HCT116 (cell line): ENCODE measurements around the gene BMP4. TPM values are rescaled to one million over a fixed set of nuclear protein-coding genes. Genes with fewer than 3 reads are reported as not detected.

Experiments
- ATAC-seq: fragments of 200-7000 bp; cut with Tn5 transposase; 2 replicates; pipeline ENCODE4 v1.9.1; 2020; ENCODE audit warnings: mild to moderate bottlenecking, moderate library complexity
- BruUV-seq: library from RNA; stranded (reverse); fragments of 400-500 nt; replicated peaks from 2 replicates; lab custom pipeline; 2021; lab: Mats Ljungman, UMichigan
- CTCF ChIA-PET: fragments of 300-600 bp; sonication (Branson Sonifier 250); formaldehyde crosslinking; loops from one replicate; lab custom pipeline; 2021; ENCODE audit warnings: antibody characterized with exemption; lab: Charles Lee
- POLR2A ChIA-PET: fragments of 300-600, 350-600 bp; sonication (Branson Sonifier 250); formaldehyde crosslinking; loops from one replicate; lab custom pipeline; 2021; ENCODE audit warnings: antibody characterized with exemption; lab: Charles Lee
- RAD21 ChIA-PET, 2 experiments: fragments of 300-600 bp; sonication (Branson Sonifier 250); formaldehyde crosslinking; loops; one replicate each; lab custom pipeline; 2023; ENCODE audit warnings: low total read pairs in 2 of 2; ENCODE audit not compliant: uncharacterized antibody in 2 of 2, unreplicated experiment in 2 of 2, low non-redundant PET in 1 of 2; lab: Charles Lee
- DNase-seq: peaks from one replicate; pipeline ENCODE4 v3.0.0-alpha.2; 2010; ENCODE audit warnings: low read depth, low spot score
- H2AFZ ChIP-seq: fragments of 200-600 bp; shearing (Covaris generic), sonication (generic); 2 replicates; pipeline ENCODE4 v1.6.1; 2017; ENCODE audit warnings: low read depth, mixed run types, mixed read lengths, antibody characterized with exemption, low read length; ENCODE audit not compliant: poor library complexity, severe bottlenecking
- H3K27ac ChIP-seq: 2 replicates; pipeline ENCODE4 v1.5.1; 2012; ENCODE audit warnings: low read depth, low read length
- H3K27me3 ChIP-seq: fragments of 200-600 bp; sonication (generic); 2 replicates; pipeline ENCODE4 v1.6.1; 2016; ENCODE audit warnings: mixed run types, low read length, mixed read lengths; ENCODE audit not compliant: insufficient read depth
- H3K36me3 ChIP-seq, 2 experiments: fragments of 200-500 bp in 1 of 2; fragments of 200-600 bp in 1 of 2; sonication (Bioruptor generic) in 1 of 2; sonication (generic) in 1 of 2; 2 replicates each; pipeline versions ENCODE4 v1.5.1 to v1.6.1; 2014 to 2016; ENCODE audit warnings: low read length in 2 of 2, inconsistent platforms in 1 of 2, mixed read lengths in 1 of 2, mixed run types in 1 of 2; ENCODE audit not compliant: insufficient read depth in 2 of 2, control insufficient read depth in 1 of 2
- H3K4me1 ChIP-seq, 2 experiments: fragments of 200-600 bp in 1 of 2; sonication (generic) in 1 of 2; 2 replicates each; pipeline versions ENCODE4 v1.5.1 to v1.6.1; 2012 to 2017; ENCODE audit warnings: low read length in 2 of 2, inconsistent platforms in 1 of 2, mild to moderate bottlenecking in 1 of 2, mixed read lengths in 1 of 2, mixed run types in 1 of 2, moderate library complexity in 1 of 2; ENCODE audit not compliant: insufficient read depth in 2 of 2, control insufficient read depth in 1 of 2
- H3K4me2 ChIP-seq: fragments of 200-600 bp; sonication (generic); 2 replicates; pipeline ENCODE4 v1.6.1; 2017; ENCODE audit warnings: mixed run types, low read length, mixed read lengths
- H3K4me3 ChIP-seq, 2 experiments: fragments of 200-600 bp in 1 of 2; sonication (generic) in 1 of 2; replicated peaks in 1 of 2; 2 replicates each; pipeline ENCODE4 v1.5.1; 2011 to 2016; ENCODE audit warnings: low read length in 2 of 2, control low read depth in 1 of 2, low read depth in 1 of 2, mild to moderate bottlenecking in 1 of 2, mixed read lengths in 1 of 2, mixed run types in 1 of 2
- H3K79me2 ChIP-seq: fragments of 200-600 bp; sonication (generic); 2 replicates; pipeline ENCODE4 v1.6.1; 2017; ENCODE audit warnings: mild to moderate bottlenecking, mixed run types, low read length, moderate library complexity, mixed read lengths; ENCODE audit not compliant: insufficient read depth
- H3K9ac ChIP-seq: fragments of 200-600 bp; sonication (generic); 2 replicates; pipeline ENCODE4 v1.6.1; 2016; ENCODE audit warnings: low read length, mixed read lengths
- H3K9me2 ChIP-seq: fragments of 200-600 bp; sonication (generic), shearing (Covaris generic); 2 replicates; pipeline ENCODE4 v1.6.1; 2017; ENCODE audit warnings: mixed run types, mild to moderate bottlenecking, moderate library complexity; ENCODE audit not compliant: insufficient read depth
- H3K9me3 ChIP-seq, 2 experiments: fragments of 200-500 bp in 1 of 2; fragments of 200-600 bp in 1 of 2; sonication (Bioruptor generic) in 1 of 2; sonication (generic) in 1 of 2; 2 replicates each; pipeline ENCODE4 v1.6.1; 2014 to 2017; ENCODE audit warnings: low read length in 2 of 2, mixed read lengths in 2 of 2, inconsistent platforms in 1 of 2, low read depth in 1 of 2, mild to moderate bottlenecking in 1 of 2, mixed run types in 1 of 2, moderate library complexity in 1 of 2; ENCODE audit not compliant: control insufficient read depth in 1 of 2, insufficient read depth in 1 of 2
- H4K20me1 ChIP-seq: fragments of 200-600 bp; sonication (generic), shearing (Covaris generic); 2 replicates; pipeline ENCODE4 v1.6.1; 2017; ENCODE audit warnings: mixed run types, mild to moderate bottlenecking, moderate library complexity; ENCODE audit not compliant: insufficient read depth
- EGR1 ChIP-seq: IDR thresholded peaks from 2 replicates; pipeline ENCODE4 v1.6.1; 2012; ENCODE audit warnings: low read depth
- ELF1 ChIP-seq: IDR thresholded peaks from 2 replicates; pipeline ENCODE4 v1.6.1; 2012; ENCODE audit warnings: low read depth, borderline replicate concordance
- EZH2 ChIP-seq: fragments of 200-600 bp; sonication (generic); IDR thresholded peaks from 2 replicates; pipeline ENCODE4 v1.6.1; 2017; ENCODE audit warnings: antibody characterized with exemption, mixed run types
- EZH2phosphoT487 ChIP-seq: fragments of 200-600 bp; IDR thresholded peaks from 2 replicates; pipeline ENCODE4 v1.6.1; 2018; ENCODE audit warnings: antibody characterized with exemption, borderline replicate concordance
- JUND ChIP-seq: IDR thresholded peaks from 2 replicates; pipeline ENCODE4 v1.6.1; 2012
- MAX ChIP-seq: IDR thresholded peaks from 2 replicates; pipeline ENCODE4 v1.6.1; 2012
- RAD21 ChIP-seq: IDR thresholded peaks from 2 replicates; pipeline ENCODE4 v1.6.1; 2012; ENCODE audit warnings: low read depth, mild to moderate bottlenecking
- SIN3A ChIP-seq: IDR thresholded peaks from 2 replicates; pipeline ENCODE4 v1.6.1; 2012; ENCODE audit warnings: low read depth
- SRF ChIP-seq: IDR thresholded peaks from 2 replicates; pipeline ENCODE4 v1.6.1; 2012; ENCODE audit warnings: low read depth
- YY1 ChIP-seq: IDR thresholded peaks from 2 replicates; pipeline ENCODE4 v1.6.1; 2011; ENCODE audit warnings: low read length, low read depth, moderate library complexity, mild to moderate bottlenecking; ENCODE audit not compliant: insufficient replicate concordance; ENCODE audit errors: extremely low read depth
- intact Hi-C: fragments of 100-400 bp; cut with micrococcal nuclease; formaldehyde crosslinking; loops from 2 replicates; pipeline ENCODE4 v1.10.0; 2022
- total RNA-seq: library from RNA; stranded (reverse); gene quantifications from one replicate; pipeline ENCODE4 v1.2.1, GENCODE V29; 2021; ENCODE audit not compliant: unreplicated experiment
- TF ChIP-seq, protein P1 (sequence below), 3 experiments: fragments of 200-600 bp in 1 of 3; sonication (generic) in 1 of 3; IDR thresholded peaks in 2 of 3; conservative IDR thresholded peaks in 1 of 3; 2 replicates each; pipeline ENCODE4 v1.5.1; 2012 to 2017; ENCODE audit warnings: low read depth in 2 of 3, low read length in 2 of 3, antibody characterized with exemption in 1 of 3, borderline replicate concordance in 1 of 3, control low read depth in 1 of 3, mild to moderate bottlenecking in 1 of 3, mixed read lengths in 1 of 3, mixed run types in 1 of 3, moderate library complexity in 1 of 3; ENCODE audit not compliant: insufficient read depth in 1 of 3
- TF ChIP-seq, protein P2 (sequence below): IDR thresholded peaks from 2 replicates; pipeline ENCODE4 v1.6.1; 2011; ENCODE audit warnings: mild to moderate bottlenecking, low read length, moderate library complexity; ENCODE audit not compliant: insufficient replicate concordance; ENCODE audit errors: extremely low read depth

The BMP4 gene
- total RNA-seq, 1 experiment from 2014 or later: 145 TPM

DNA sequence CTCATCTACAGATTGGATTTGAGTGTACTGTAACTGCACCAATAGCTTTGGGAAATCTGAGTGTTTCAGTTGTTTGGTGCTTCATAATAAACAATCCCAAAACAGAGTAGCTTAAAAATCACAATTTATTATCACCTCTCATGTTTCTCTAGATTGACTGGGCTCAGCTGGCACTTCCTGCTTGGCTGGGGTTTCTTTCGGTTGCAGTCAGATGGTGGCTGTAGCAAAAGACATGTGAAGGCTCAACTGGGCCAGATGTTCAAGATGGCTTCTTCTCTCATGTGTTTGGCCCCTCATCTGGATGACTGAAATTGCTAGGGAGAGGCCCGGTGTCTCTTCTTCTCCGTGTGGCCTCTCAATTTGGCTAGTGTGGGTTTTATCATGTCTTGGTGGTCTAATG is 12.1 kb upstream of the BMP4 start (continued):
- TF ChIP-seq, protein P1, sequence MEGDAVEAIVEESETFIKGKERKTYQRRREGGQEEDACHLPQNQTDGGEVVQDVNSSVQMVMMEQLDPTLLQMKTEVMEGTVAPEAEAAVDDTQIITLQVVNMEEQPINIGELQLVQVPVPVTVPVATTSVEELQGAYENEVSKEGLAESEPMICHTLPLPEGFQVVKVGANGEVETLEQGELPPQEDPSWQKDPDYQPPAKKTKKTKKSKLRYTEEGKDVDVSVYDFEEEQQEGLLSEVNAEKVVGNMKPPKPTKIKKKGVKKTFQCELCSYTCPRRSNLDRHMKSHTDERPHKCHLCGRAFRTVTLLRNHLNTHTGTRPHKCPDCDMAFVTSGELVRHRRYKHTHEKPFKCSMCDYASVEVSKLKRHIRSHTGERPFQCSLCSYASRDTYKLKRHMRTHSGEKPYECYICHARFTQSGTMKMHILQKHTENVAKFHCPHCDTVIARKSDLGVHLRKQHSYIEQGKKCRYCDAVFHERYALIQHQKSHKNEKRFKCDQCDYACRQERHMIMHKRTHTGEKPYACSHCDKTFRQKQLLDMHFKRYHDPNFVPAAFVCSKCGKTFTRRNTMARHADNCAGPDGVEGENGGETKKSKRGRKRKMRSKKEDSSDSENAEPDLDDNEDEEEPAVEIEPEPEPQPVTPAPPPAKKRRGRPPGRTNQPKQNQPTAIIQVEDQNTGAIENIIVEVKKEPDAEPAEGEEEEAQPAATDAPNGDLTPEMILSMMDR (IDR thresholded peaks at IDR 0.05 in 2 of 3, conservative IDR thresholded peaks at IDR 0.05 in 1 of 3; ENCODE audit: borderline replicate concordance in 1 of 3, insufficient read depth in 1 of 3, low read depth in 2 of 3, low read length in 2 of 3): no peak

- RAD21 ChIA-PET: no interaction called here
- CTCF ChIA-PET: no interaction called here
- DNase-seq (no peak), ATAC-seq (no peak)
- Histone ChIP-seq H4K20me1 (no peaks in the 10 kb centered on the region), H3K9ac (no peak overlapping the region), H3K27ac (no peak overlapping the region), H3K4me1 (peaks cover 14 to 16% of the 10 kb centered on the region in 2 experiments; a peak in 3 of 4 replicates), H2AFZ (no peak overlapping the region), H3K36me3 (no peaks in the 10 kb centered on the region), H3K4me3 (no peak overlapping the region), H3K9me3 (no peaks in the 10 kb centered on the region), H3K9me2 (no peaks in the 10 kb centered on the region), H3K79me2 (no peaks in the 10 kb centered on the region), H3K4me2 (no peak overlapping the region), H3K27me3 (no peaks in the 10 kb centered on the region)
- intact Hi-C loops: no loop called here
- BruUV-seq: no TSS peak
- TF ChIP-seq MAX: no peak
- no peak for TF ChIP-seq EZH2phosphoT487
- no peak for TF ChIP-seq YY1
- POLR2A ChIA-PET: no interaction called here
Measured at GRCh38 chr14:53967606-53968005, 11.0 kb upstream of the BMP4 start.

DNA sequence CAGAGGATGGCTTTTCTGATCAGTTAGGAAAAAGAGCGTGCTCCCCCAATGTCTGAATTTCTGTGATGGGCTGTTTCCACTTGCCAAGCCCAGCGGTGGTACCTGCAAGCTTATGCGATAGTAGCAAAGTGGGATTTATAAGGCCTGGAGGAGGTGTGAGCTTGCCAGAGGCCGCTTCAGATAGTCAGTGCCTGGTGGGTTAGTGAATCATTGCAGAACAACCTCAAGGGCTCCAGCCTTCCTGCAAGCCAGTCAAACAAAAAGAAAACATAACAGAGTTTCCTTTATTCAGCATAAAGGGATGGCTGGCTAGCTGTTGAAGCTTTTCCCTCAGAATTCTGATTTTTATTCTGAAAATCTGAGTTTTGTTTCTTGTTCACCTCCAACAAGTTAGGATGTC is 7.6 kb upstream of the BMP4 start:
- no peaks in the 10 kb centered on the region for H3K36me3 ChIP-seq
- TF ChIP-seq RAD21 (no peak), SRF (no peak), SIN3A (no peak), JUND (no peak), YY1 (no peak), EGR1 (no peak), ELF1 (no peak), EZH2 (no peak)
- TF ChIP-seq, protein P2, sequence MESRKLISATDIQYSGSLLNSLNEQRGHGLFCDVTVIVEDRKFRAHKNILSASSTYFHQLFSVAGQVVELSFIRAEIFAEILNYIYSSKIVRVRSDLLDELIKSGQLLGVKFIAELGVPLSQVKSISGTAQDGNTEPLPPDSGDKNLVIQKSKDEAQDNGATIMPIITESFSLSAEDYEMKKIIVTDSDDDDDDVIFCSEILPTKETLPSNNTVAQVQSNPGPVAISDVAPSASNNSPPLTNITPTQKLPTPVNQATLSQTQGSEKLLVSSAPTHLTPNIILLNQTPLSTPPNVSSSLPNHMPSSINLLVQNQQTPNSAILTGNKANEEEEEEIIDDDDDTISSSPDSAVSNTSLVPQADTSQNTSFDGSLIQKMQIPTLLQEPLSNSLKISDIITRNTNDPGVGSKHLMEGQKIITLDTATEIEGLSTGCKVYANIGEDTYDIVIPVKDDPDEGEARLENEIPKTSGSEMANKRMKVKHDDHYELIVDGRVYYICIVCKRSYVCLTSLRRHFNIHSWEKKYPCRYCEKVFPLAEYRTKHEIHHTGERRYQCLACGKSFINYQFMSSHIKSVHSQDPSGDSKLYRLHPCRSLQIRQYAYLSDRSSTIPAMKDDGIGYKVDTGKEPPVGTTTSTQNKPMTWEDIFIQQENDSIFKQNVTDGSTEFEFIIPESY: no peak
- DNase-seq (no peak), ATAC-seq (no peak; the same call in 1 of the 2 replicates)
- POLR2A ChIA-PET: no interaction called here
- no TSS peak for BruUV-seq
- peak overlapping the region; percentile 69 for H2AFZ ChIP-seq
- no peaks in the 10 kb centered on the region for H4K20me1 ChIP-seq
- no peak overlapping the region for H3K9ac ChIP-seq
- H3K4me2 ChIP-seq: peak overlapping the region; percentile 65
- no peak overlapping the region for H3K27ac ChIP-seq
- no peaks in the 10 kb centered on the region for H3K9me2 ChIP-seq
- intact Hi-C loops: no loop called here
- H3K4me3 ChIP-seq: peak overlapping the region in 1 of 2 experiments; percentile 32; a peak in 1 of 4 replicates
- no peaks in the 10 kb centered on the region for H3K9me3 ChIP-seq
- CTCF ChIA-PET: no interaction called here
- no peaks in the 10 kb centered on the region for H3K27me3 ChIP-seq
- no peaks in the 10 kb centered on the region for H3K79me2 ChIP-seq
- RAD21 ChIA-PET: no interaction called here
- peaks cover 13 to 14% of the 10 kb centered on the region in 2 experiments; a peak in 3 of 4 replicates for H3K4me1 ChIP-seq
